Measurements from ENCODE around the gene SMIM15.
A peak's percentile ranks its signal among the peaks of the same experiment; 100 is the strongest.
"Not testable (repeated sequence)": the region's sequence is repeated elsewhere in the genome, so short reads cannot be mapped to it uniquely, and the experiment has no call there.

The SMIM15 gene

GRCh38 chr5:61162010-61162831 is at the start of gene SMIM15:
Gene SMIM15 (minus strand): TSS chr5:61162468. CDS start chr5:61160171, 2,297 bp downstream.
- peak; percentile 70 for DNase-seq

GRCh38 chr5:61207884-61208283 is 45.6 kb upstream of the SMIM15 start:
- no peak for DNase-seq

- DNase-seq, result no peak
Measured at GRCh38 chr5:61205013-61205412, 42.7 kb upstream of the SMIM15 start.

- no peak for DNase-seq
Measured at GRCh38 chr5:61202213-61202612, 39.9 kb upstream of the SMIM15 start.

GRCh38 chr5:61200582-61201155 is 38.4 kb upstream of the SMIM15 start:
- no peak for DNase-seq

GRCh38 chr5:61198606-61199005 is 36.3 kb upstream of the SMIM15 start:
- DNase-seq, result no peak

- not testable (repeated sequence) for DNase-seq
Measured at GRCh38 chr5:61187826-61188225, 25.6 kb upstream of the SMIM15 start.

- DNase-seq, result not testable (repeated sequence)
Measured at GRCh38 chr5:61187352-61187751, 25.1 kb upstream of the SMIM15 start.

GRCh38 chr5:61186634-61187033 is 24.4 kb upstream of the SMIM15 start:
- no peak for DNase-seq

- DNase-seq, result no peak
Measured at GRCh38 chr5:61184708-61185107, 22.4 kb upstream of the SMIM15 start.

GRCh38 chr5:61183538-61183937 is 21.3 kb upstream of the SMIM15 start:
- no peak for DNase-seq

GRCh38 chr5:61182449-61182848 is 20.2 kb upstream of the SMIM15 start:
- DNase-seq, result no peak

- DNase-seq, result no peak
Measured at GRCh38 chr5:61180886-61181285, 18.6 kb upstream of the SMIM15 start.

- DNase-seq, result no peak
Measured at GRCh38 chr5:61178702-61179101, 16.4 kb upstream of the SMIM15 start.

- DNase-seq, result no peak
Measured at GRCh38 chr5:61177716-61178115, 15.4 kb upstream of the SMIM15 start.

GRCh38 chr5:61177070-61177469 is 14.8 kb upstream of the SMIM15 start:
- DNase-seq, result no peak

GRCh38 chr5:61176631-61177030 is 14.4 kb upstream of the SMIM15 start:
- no peak for DNase-seq

- no peak for DNase-seq
Measured at GRCh38 chr5:61171479-61171878, 9.2 kb upstream of the SMIM15 start.

GRCh38 chr5:61168951-61169350 is 6.7 kb upstream of the SMIM15 start:
- DNase-seq, result no peak

GRCh38 chr5:61167382-61167781 is 5.1 kb upstream of the SMIM15 start:
- DNase-seq, result no peak

- DNase-seq, result no peak
Measured at GRCh38 chr5:61163905-61164304, 1.6 kb upstream of the SMIM15 start.

GRCh38 chr5:61162832-61163567 is 732 bp upstream of the SMIM15 start:
- DNase-seq, result no peak

- DNase-seq, result no peak
Measured at GRCh38 chr5:61160497-61160896, 1.8 kb downstream of the SMIM15 start.

GRCh38 chr5:61159836-61160235 is 2.4 kb downstream of the SMIM15 start:
- no peak for DNase-seq
